HCT116 (cell line): ENCODE results near the gene ELAVL3.

Source experiments
- EZH2phosphoT487 ChIP-seq: fragments of 200-600 bp; IDR thresholded peaks from 2 replicates; pipeline ENCODE4 v1.6.1; 2018; ENCODE audit warnings: antibody characterized with exemption, borderline replicate concordance
- POLR2AphosphoS5 ChIP-seq: IDR thresholded peaks from 2 replicates; pipeline ENCODE4 v1.6.1; 2011; ENCODE audit warnings: mild to moderate bottlenecking, low read depth, low read length, moderate library complexity
- SIN3A ChIP-seq: IDR thresholded peaks from 2 replicates; pipeline ENCODE4 v1.6.1; 2012; ENCODE audit warnings: low read depth
- ZNF274 ChIP-seq: fragments of 200-500 bp; sonication (Bioruptor generic); IDR thresholded peaks from 2 replicates; pipeline ENCODE4 v1.6.1; 2014; ENCODE audit warnings: mild to moderate bottlenecking, low read depth, low read length, inconsistent platforms
- TF ChIP-seq, protein P1 (sequence below), 3 experiments: fragments of 200-600 bp in 1 of 3; sonication (generic) in 1 of 3; IDR thresholded peaks in 2 of 3; conservative IDR thresholded peaks in 1 of 3; 2 replicates each; pipeline ENCODE4 v1.5.1; 2012 to 2017; ENCODE audit warnings: low read depth in 2 of 3, low read length in 2 of 3, antibody characterized with exemption in 1 of 3, borderline replicate concordance in 1 of 3, control low read depth in 1 of 3, mild to moderate bottlenecking in 1 of 3, mixed read lengths in 1 of 3, mixed run types in 1 of 3, moderate library complexity in 1 of 3; ENCODE audit not compliant: insufficient read depth in 1 of 3

DNA sequence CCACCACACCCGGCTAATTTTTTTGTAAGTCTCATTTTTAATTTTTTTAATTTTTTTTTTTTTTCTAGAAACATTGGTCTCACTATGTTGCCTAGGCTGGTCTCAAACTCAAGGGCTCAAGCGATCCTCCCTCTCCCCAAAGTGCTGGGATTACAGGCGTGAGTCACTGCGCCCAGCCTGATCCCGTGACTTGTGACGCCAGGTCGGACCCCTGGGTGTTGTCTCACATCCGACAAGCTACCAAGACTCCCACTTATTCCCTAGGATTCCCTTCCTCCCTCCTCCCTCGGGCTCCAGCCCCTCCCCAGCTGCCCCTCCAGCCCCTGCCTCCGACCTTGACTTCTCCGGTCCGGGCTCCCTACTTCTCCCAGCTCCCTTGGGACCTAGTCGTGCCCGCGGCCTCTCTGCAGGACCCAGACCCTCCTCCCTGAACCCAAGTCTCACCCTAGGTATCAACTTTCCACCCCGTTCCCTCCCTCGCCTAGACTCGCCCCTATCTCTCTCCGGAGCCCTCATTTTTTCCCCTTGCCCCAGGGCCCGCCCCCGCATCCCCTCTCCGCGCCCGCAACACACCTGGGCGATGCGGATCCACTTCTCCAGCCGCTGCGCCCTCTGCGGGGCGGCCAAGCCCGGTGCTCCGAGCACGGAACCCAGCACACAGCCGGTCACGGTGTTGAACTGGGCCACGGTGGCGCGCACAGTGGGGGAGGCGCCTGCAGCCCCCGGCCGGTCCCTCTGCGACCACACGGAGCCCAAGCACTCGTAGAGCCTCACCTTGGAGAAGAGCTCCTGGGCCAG, 74.8 kb downstream of the ELAVL3 start:
- TF ChIP-seq EZH2phosphoT487 (no peak), POLR2AphosphoS5 (no peak), ZNF274 (no peak), SIN3A (no peak)
- TF ChIP-seq, protein P1, sequence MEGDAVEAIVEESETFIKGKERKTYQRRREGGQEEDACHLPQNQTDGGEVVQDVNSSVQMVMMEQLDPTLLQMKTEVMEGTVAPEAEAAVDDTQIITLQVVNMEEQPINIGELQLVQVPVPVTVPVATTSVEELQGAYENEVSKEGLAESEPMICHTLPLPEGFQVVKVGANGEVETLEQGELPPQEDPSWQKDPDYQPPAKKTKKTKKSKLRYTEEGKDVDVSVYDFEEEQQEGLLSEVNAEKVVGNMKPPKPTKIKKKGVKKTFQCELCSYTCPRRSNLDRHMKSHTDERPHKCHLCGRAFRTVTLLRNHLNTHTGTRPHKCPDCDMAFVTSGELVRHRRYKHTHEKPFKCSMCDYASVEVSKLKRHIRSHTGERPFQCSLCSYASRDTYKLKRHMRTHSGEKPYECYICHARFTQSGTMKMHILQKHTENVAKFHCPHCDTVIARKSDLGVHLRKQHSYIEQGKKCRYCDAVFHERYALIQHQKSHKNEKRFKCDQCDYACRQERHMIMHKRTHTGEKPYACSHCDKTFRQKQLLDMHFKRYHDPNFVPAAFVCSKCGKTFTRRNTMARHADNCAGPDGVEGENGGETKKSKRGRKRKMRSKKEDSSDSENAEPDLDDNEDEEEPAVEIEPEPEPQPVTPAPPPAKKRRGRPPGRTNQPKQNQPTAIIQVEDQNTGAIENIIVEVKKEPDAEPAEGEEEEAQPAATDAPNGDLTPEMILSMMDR (IDR thresholded peaks at IDR 0.05 in 2 of 3, conservative IDR thresholded peaks at IDR 0.05 in 1 of 3; ENCODE audit: borderline replicate concordance in 1 of 3, insufficient read depth in 1 of 3, low read depth in 2 of 3, low read length in 2 of 3), result no peak
